Measurements from ENCODE around the gene NCLN.
"Not testable (repeated sequence)": the region's sequence is repeated elsewhere in the genome, so short reads cannot be mapped to it uniquely, and the experiment has no call there.

The NCLN gene

GRCh38 chr19:3225677-3226093 lies 40.0 kb downstream of the NCLN start:
- DNase-seq: no peak

GRCh38 chr19:3227054-3227626 lies 41.4 kb downstream of the NCLN start:
- no peak for DNase-seq

- no peak for DNase-seq
Observed at GRCh38 chr19:3229346-3229743, 43.6 kb downstream of the NCLN start.

- DNase-seq: no peak
Observed at GRCh38 chr19:3229888-3230496, 44.3 kb downstream of the NCLN start.

GRCh38 chr19:3231288-3231687 lies 45.6 kb downstream of the NCLN start:
- no peak for DNase-seq

GRCh38 chr19:3233116-3233515 lies 47.4 kb downstream of the NCLN start:
- DNase-seq: no peak

GRCh38 chr19:3233831-3234230 lies 48.1 kb downstream of the NCLN start:
- DNase-seq: no peak

- DNase-seq: no peak
Observed at GRCh38 chr19:3234800-3235199, 49.1 kb downstream of the NCLN start.

- not testable (repeated sequence) for DNase-seq
Observed at GRCh38 chr19:3235604-3236003, 49.9 kb downstream of the NCLN start.

GRCh38 chr19:3236272-3236671 lies 50.5 kb downstream of the NCLN start:
- no peak for DNase-seq

GRCh38 chr19:3238066-3238561 lies 52.4 kb downstream of the NCLN start:
- DNase-seq: no peak

- no peak for DNase-seq
Observed at GRCh38 chr19:3239367-3239766, 53.6 kb downstream of the NCLN start.

- peak in 3 of 4 experiments; percentile 11 to 36 (median 15) for DNase-seq
Observed at GRCh38 chr19:3243819-3244700, 58.3 kb downstream of the NCLN start.

- no peak for DNase-seq
Observed at GRCh38 chr19:3245050-3245449, 59.3 kb downstream of the NCLN start.

GRCh38 chr19:3248728-3249326 lies 63.1 kb downstream of the NCLN start:
- no peak for DNase-seq

GRCh38 chr19:3249408-3249807 lies 63.7 kb downstream of the NCLN start:
- DNase-seq: no peak

GRCh38 chr19:3250675-3251074 lies 64.9 kb downstream of the NCLN start:
- DNase-seq: peak in 2 of 4 experiments; percentile 19 to 32

- DNase-seq: no peak
Observed at GRCh38 chr19:3251229-3251628, 65.5 kb downstream of the NCLN start.

GRCh38 chr19:3252650-3253049 lies 66.9 kb downstream of the NCLN start:
- DNase-seq: no peak

- no peak for DNase-seq
Observed at GRCh38 chr19:3253270-3253669, 67.5 kb downstream of the NCLN start.

GRCh38 chr19:3254520-3254919 lies 68.8 kb downstream of the NCLN start:
- DNase-seq: no peak

- no peak for DNase-seq
Observed at GRCh38 chr19:3257071-3257470, 71.3 kb downstream of the NCLN start.
